Measurements from ENCODE around the gene ANKHD1. TPM values are rescaled to one million over a fixed set of nuclear protein-coding genes. Genes with fewer than 3 reads are reported as not detected.
"Not testable (repeated sequence)": the region's sequence is repeated elsewhere in the genome, so short reads cannot be mapped to it uniquely, and the experiment has no call there.

Gene ANKHD1
- total RNA-seq, 1 donor from 2014 or later, result 77.1 TPM

- H3K36me3 ChIP-seq (ENCODE audit: control insufficient read depth, insufficient read depth, low read length), result no peaks in the 10 kb centered on the region
- no peaks in the 10 kb centered on the region for H3K27me3 ChIP-seq (ENCODE audit: control insufficient read depth, insufficient read depth, low read length)
- H3K4me3 ChIP-seq (ENCODE audit: low read depth, low read length), result no peak overlapping the region
- no peak for TF ChIP-seq CTCF (IDR thresholded peaks at IDR 0.05; ENCODE audit: insufficient read depth, low read length, severe bottlenecking)
- DNase-seq (ENCODE audit: low read depth) (no peak), FAIRE-seq (no peak)
These were observed 172.1 kb downstream of the ANKHD1 start for GRCh38 chr5:140573683-140574082.

- FAIRE-seq (no peak), DNase-seq (ENCODE audit: low read depth) (no peak)
- Histone ChIP-seq H3K27me3 (ENCODE audit: control insufficient read depth, insufficient read depth, low read length) (no peaks in the 10 kb centered on the region), H3K36me3 (ENCODE audit: control insufficient read depth, insufficient read depth, low read length) (no peaks in the 10 kb centered on the region), H3K4me3 (ENCODE audit: low read depth, low read length) (no peak overlapping the region)
- no peak for TF ChIP-seq CTCF (IDR thresholded peaks at IDR 0.05; ENCODE audit: insufficient read depth, low read length, severe bottlenecking)
These were observed 172.5 kb downstream of the ANKHD1 start for GRCh38 chr5:140574165-140574564.

GRCh38 chr5:140575309-140575708 lies 173.7 kb downstream of the ANKHD1 start:
- no peak for DNase-seq (ENCODE audit: low read depth)
- FAIRE-seq, result no peak
- peak; percentile 59 for TF ChIP-seq CTCF (IDR thresholded peaks at IDR 0.05; ENCODE audit: insufficient read depth, low read length, severe bottlenecking)

GRCh38 chr5:140576776-140577201 lies 175.2 kb downstream of the ANKHD1 start:
- H3K36me3 ChIP-seq (ENCODE audit: control insufficient read depth, insufficient read depth, low read length), result no peaks in the 10 kb centered on the region
- no peaks in the 10 kb centered on the region for H3K27me3 ChIP-seq (ENCODE audit: control insufficient read depth, insufficient read depth, low read length)
- no peak overlapping the region for H3K4me3 ChIP-seq (ENCODE audit: low read depth, low read length)
- no peak for DNase-seq (ENCODE audit: low read depth)
- FAIRE-seq, result no peak
- no peak for TF ChIP-seq CTCF (IDR thresholded peaks at IDR 0.05; ENCODE audit: insufficient read depth, low read length, severe bottlenecking)

More at GRCh38 chr5:140575309-140575708, 173.7 kb downstream of the ANKHD1 start:
- Histone ChIP-seq H3K36me3 (ENCODE audit: control insufficient read depth, insufficient read depth, low read length) (no peaks in the 10 kb centered on the region), H3K4me3 (ENCODE audit: low read depth, low read length) (no peak overlapping the region), H3K27me3 (ENCODE audit: control insufficient read depth, insufficient read depth, low read length) (no peaks in the 10 kb centered on the region)

GRCh38 chr5:140579188-140579747 lies 177.6 kb downstream of the ANKHD1 start:
- H3K4me3 ChIP-seq (ENCODE audit: low read depth, low read length); FAIRE-seq; H3K27me3 ChIP-seq (ENCODE audit: control insufficient read depth, insufficient read depth, low read length); DNase-seq (ENCODE audit: low read depth); H3K36me3 ChIP-seq (ENCODE audit: control insufficient read depth, insufficient read depth, low read length): not testable (repeated sequence)

- no peak for TF ChIP-seq CTCF (IDR thresholded peaks at IDR 0.05; ENCODE audit: insufficient read depth, low read length, severe bottlenecking)
- DNase-seq (ENCODE audit: low read depth) (no peak), FAIRE-seq (no peak)
- Histone ChIP-seq H3K4me3 (ENCODE audit: low read depth, low read length) (no peak overlapping the region), H3K27me3 (ENCODE audit: control insufficient read depth, insufficient read depth, low read length) (no peaks in the 10 kb centered on the region), H3K36me3 (ENCODE audit: control insufficient read depth, insufficient read depth, low read length) (no peaks in the 10 kb centered on the region)
These were observed 185.9 kb downstream of the ANKHD1 start for GRCh38 chr5:140587495-140587894.
